Spleen (tissue), 3 donors: Measurements from ENCODE around the gene CSHL1.

Experiments
- POLR2A ChIP-seq, 3 donors: fragments of 450-650 bp; IDR thresholded peaks; one replicate each; pipeline ENCODE4 v1.5.1; 2017; ENCODE audit warnings: antibody characterized with exemption in 3 of 3, mild to moderate bottlenecking in 1 of 3
- POLR2AphosphoS5 ChIP-seq, 3 donors: sonication (generic); formaldehyde crosslinking; IDR thresholded peaks; one replicate each; pipeline ENCODE4 v1.5.1; 2017; ENCODE audit warnings: antibody characterized with exemption in 3 of 3

GRCh38 chr17:63930951-63931575 lies 20.0 kb upstream of the CSHL1 start:
- TF ChIP-seq POLR2AphosphoS5 (IDR thresholded peaks at IDR 0.05) (peak; percentile 61 to 80 (median 78)), POLR2A (IDR thresholded peaks at IDR 0.05) (no peak)
